Testis (tissue), 3 donors: ENCODE measurements around the gene CCN2. TPM values are rescaled to one million over a fixed set of nuclear protein-coding genes. Genes with fewer than 3 reads are reported as not detected.
A peak's percentile ranks its signal among the peaks of the same experiment; 100 is the strongest.

Source experiments
- DNase-seq: peaks from one replicate; pipeline ENCODE4 v3.0.0-alpha.2; 2019
- H3K27ac ChIP-seq, 2 donors: fragments of 200-600 bp; sonication (generic); one replicate each; pipeline ENCODE4 v1.5.1; 2019
- H3K27me3 ChIP-seq: fragments of 200-600 bp; sonication (generic); one replicate; pipeline ENCODE4 v1.5.1; 2019
- H3K36me3 ChIP-seq: fragments of 200-600 bp; sonication (generic); one replicate; pipeline ENCODE4 v1.5.1; 2017; ENCODE audit warnings: low read depth; ENCODE audit errors: missing control alignments
- H3K4me1 ChIP-seq: fragments of 200-600 bp; sonication (generic); one replicate; pipeline ENCODE4 v1.5.1; 2019
- H3K4me3 ChIP-seq, 2 donors: fragments of 200-600 bp; sonication (generic); one replicate each; pipeline ENCODE4 v1.5.1; 2017 to 2019
- H3K9me3 ChIP-seq: fragments of 200-600 bp; sonication (generic); one replicate; pipeline ENCODE4 v1.5.1; 2017
- CTCF ChIP-seq, 3 experiments: fragments of 450-650 bp in 2 of 3; fragments of 200-600 bp in 1 of 3; sonication (generic) in 1 of 3; IDR thresholded peaks; one replicate each; pipeline ENCODE4 v1.5.1; 2016 to 2019; ENCODE audit warnings: antibody characterized with exemption in 3 of 3, mild to moderate bottlenecking in 2 of 3, moderate library complexity in 1 of 3
- POLR2A ChIP-seq: fragments of 450-650 bp; IDR thresholded peaks from one replicate; pipeline ENCODE4 v1.6.1; 2017; ENCODE audit warnings: antibody characterized with exemption, mild to moderate bottlenecking, moderate library complexity
- WGBS, 2 donors: methylation state at CpG; one replicate each; pipeline ENCODE4 v1.1.5; 2018; 5-methylcytosine and 5-hydroxymethylcytosine counted together
- intact Hi-C: fragments of 100-400 bp; cut with DNase I; formaldehyde crosslinking; loops from one replicate; pipeline ENCODE4 v1.15.1; 2023; ENCODE audit warnings: low total_unique reads
- polyA plus RNA-seq: library from polyadenylated mRNA; stranded (reverse); fragments of 350-450 nt; fragmentation: Illumina TruSeq; extraction: RNeasy Lipid Tissue Mini Kit (QIAGEN cat#74804); gene quantifications from one replicate; pipeline ENCODE4 v1.2.3, GENCODE V29; 2014; ENCODE audit warnings: low read depth, low replicate concordance; ENCODE audit not compliant: insufficient read depth
- total RNA-seq, 2 donors: library from RNA; depleted of rRNA; stranded (reverse); fragments of >200 nt; gene quantifications; one replicate each; pipeline ENCODE4 v1.2.3, GENCODE V29; 2016

CCN2 gene
- total and polyA plus RNA-seq, 3 donors from 2014 or later, result 39.1 to 50.4 (median 50.2) TPM

- Histone ChIP-seq H3K4me1 (peaks cover 9% of the 10 kb centered on the region), H3K27ac (no peak overlapping the region), H3K36me3 (no peaks in the 10 kb centered on the region), H3K4me3 (no peak overlapping the region), H3K9me3 (no peaks in the 10 kb centered on the region), H3K27me3 (no peaks in the 10 kb centered on the region)
- DNase-seq, result no peak
- intact Hi-C loops, result no loop called here
- WGBS, 2 donors, result 54 to 82% methylated on average over 3 of the region's 3 CpGs
- no peak for TF ChIP-seq CTCF (IDR thresholded peaks at IDR 0.05)
- no peak for TF ChIP-seq POLR2A
Observed at GRCh38 chr6:131978522-131978921, 27.4 kb upstream of the CCN2 start.

GRCh38 chr6:131976545-131977061 is 25.4 kb upstream of the CCN2 start:
- Histone ChIP-seq H3K36me3 (no peaks in the 10 kb centered on the region), H3K9me3 (no peaks in the 10 kb centered on the region), H3K4me3 (no peak overlapping the region), H3K4me1 (peaks cover 9% of the 10 kb centered on the region), H3K27me3 (no peaks in the 10 kb centered on the region), H3K27ac (no peak overlapping the region)
- 26 to 40% methylated on average over 6 of the region's 6 CpGs for WGBS, 2 donors
- intact Hi-C loops, result no loop called here
- no peak for TF ChIP-seq CTCF (IDR thresholded peaks at IDR 0.05)
- no peak for TF ChIP-seq POLR2A
- peak; percentile 22 for DNase-seq

- no peak for DNase-seq
- H3K36me3 ChIP-seq, result no peaks in the 10 kb centered on the region
- peaks cover 9% of the 10 kb centered on the region for H3K4me1 ChIP-seq
- TF ChIP-seq CTCF (IDR thresholded peaks at IDR 0.05), result no peak
- TF ChIP-seq POLR2A, result no peak
- H3K27ac ChIP-seq, result no peak overlapping the region
- no peak overlapping the region for H3K4me3 ChIP-seq
- no peaks in the 10 kb centered on the region for H3K9me3 ChIP-seq
- H3K27me3 ChIP-seq, result no peaks in the 10 kb centered on the region
- 78 to 85% methylated on average over 2 of the region's 2 CpGs for WGBS, 2 donors
- intact Hi-C loops, result no loop called here
Observed at GRCh38 chr6:131972741-131973140, 21.6 kb upstream of the CCN2 start.

GRCh38 chr6:131970076-131970859 is 19.1 kb upstream of the CCN2 start:
- Histone ChIP-seq H3K9me3 (no peaks in the 10 kb centered on the region), H3K27ac (no peak overlapping the region), H3K4me3 (no peak overlapping the region), H3K27me3 (no peaks in the 10 kb centered on the region), H3K36me3 (no peaks in the 10 kb centered on the region), H3K4me1 (no peaks in the 10 kb centered on the region)
- TF ChIP-seq POLR2A (no peak), CTCF (IDR thresholded peaks at IDR 0.05) (no peak)
- no peak for DNase-seq
- intact Hi-C loops, result no loop called here
- 80 to 88% methylated on average over 2 of the region's 2 CpGs for WGBS, 2 donors

- intact Hi-C loops, result no loop called here
- 93 to 96% methylated on average over 5 of the region's 5 CpGs for WGBS, 2 donors
Observed at GRCh38 chr6:131968656-131969055, 17.5 kb upstream of the CCN2 start.

More at GRCh38 chr6:131968656-131969055, 17.5 kb upstream of the CCN2 start:
- TF ChIP-seq POLR2A, result no peak
- no peak for TF ChIP-seq CTCF (IDR thresholded peaks at IDR 0.05)
- Histone ChIP-seq H3K27me3 (no peaks in the 10 kb centered on the region), H3K36me3 (no peaks in the 10 kb centered on the region), H3K4me1 (no peaks in the 10 kb centered on the region), H3K27ac (no peak overlapping the region), H3K9me3 (no peaks in the 10 kb centered on the region), H3K4me3 (no peak overlapping the region)
- DNase-seq, result no peak
